ENCODE results near the gene LRRN2.
"Not testable (repeated sequence)": the region's sequence is repeated elsewhere in the genome, so short reads cannot be mapped to it uniquely, and the experiment has no call there.

The LRRN2 gene

DNA sequence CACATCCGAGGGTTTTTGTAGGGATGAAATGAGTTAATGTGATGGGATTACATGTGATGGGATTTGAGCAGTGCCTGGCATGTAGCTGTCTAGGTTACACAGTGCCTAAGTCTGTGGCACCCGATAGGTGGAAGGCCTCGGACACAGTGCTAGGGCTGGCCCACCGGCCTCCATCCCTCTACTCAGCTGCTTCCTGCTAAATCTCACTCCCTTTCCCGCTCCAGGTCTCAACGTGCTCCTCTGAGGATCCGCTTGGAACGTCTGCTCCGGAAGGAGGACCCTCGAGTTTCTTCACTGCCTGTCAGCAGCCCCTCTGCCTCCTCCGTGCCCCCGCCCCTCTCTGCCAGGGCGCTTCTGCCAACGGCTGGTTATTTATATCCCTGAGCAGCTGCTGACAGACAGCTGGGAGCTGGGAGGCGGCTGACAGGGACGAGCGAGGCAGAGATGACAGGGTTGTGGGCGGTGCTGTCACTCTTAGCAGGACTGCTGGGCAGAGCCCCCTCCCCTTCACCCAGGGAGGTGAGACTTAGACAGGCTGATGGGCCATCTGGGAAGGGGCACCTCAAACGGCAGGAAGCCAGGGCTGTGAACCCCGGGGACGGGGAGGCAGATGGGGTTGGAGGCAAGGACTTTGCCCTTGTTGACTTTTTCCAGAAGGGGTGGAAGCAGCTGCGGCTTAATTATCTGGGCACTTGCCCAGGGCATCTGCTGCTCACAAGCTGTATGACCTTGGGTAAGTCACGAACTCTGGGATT lies 26.6 kb upstream of the LRRN2 start:
- peak; percentile 96 to 98 for DNase-seq

DNA sequence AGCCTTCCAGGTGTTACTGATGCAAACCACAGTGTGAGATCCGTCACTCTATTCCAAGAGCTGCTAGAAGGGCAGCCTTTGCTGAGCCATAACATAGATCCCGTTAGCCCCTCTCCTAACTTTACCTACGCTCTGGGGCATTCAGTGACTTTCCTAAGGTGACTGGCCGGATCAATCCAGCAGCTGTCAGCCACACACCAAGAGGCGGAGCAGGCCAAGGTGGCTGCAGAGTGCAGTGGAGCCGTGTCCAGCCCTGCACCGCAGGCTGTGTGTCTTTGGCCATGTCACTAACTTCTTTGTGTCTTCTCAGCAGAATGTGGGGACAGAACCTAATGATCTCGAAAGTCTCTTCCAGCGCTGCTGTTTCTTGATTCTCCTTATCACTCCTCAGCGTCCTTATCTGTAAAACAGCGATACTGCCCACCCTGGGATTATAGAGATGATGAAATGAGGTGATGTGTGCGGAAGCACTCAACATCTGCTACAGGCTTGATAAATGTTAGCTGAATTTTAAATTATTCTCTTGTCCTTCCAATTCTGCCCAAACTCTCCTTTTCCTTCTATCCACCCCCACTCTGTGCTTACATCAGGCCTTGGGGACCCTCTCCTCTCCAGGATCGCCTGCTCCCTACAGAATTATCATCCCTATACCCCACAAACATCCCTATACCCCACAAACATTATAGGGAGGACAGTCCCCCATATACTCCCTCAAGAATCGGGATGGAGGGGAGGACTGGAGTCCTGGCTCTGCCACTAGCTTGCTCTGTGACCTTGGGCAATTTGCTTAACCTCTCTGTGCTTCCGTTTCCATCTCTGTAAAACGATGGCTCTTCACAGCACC lies 25.8 kb upstream of the LRRN2 start:
- no peak for DNase-seq

GRCh38 chr1:204709960-204710912 lies 24.7 kb upstream of the LRRN2 start:
- DNase-seq = no peak

DNA sequence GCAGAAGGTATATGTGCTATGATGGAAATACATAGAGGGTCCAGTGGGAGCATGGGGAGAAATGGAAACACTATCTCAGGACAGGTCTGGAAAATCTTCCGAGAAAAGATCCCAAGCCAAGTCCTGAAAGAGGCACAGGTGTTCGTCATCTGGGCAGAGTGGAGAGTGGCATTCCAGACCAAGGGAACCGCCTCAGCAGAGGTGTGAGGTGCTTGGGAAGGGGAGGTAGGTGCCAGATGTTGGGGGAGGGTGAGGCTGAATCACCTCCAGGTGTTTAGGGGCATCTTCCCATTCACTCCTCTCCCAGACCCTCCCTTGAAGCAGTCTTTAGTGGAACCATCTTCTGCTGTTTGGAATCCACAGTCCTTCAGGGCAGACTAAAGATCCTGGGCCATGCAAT lies 23.5 kb upstream of the LRRN2 start:
- no peak for DNase-seq

- DNase-seq = peak; percentile 27 to 51
Measured at GRCh38 chr1:204706838-204707509, 21.4 kb upstream of the LRRN2 start.

GRCh38 chr1:204705888-204706837 lies 20.6 kb upstream of the LRRN2 start:
- DNase-seq = no peak

DNA sequence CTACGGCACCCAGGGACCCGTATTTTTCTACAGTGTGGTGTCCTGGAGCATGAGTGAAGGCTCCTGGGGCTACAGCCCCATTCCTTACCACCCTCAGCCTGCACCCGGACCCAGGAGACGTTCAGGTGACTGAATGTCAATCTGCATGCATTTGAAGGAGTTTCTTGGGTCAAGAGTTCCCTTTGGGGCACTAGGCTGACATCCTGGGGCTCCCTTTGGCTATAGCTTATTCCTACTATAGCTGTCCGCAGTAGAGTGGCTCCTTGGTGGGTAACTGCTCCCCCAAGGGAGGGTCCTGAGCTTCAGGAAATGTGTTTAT lies 19.9 kb upstream of the LRRN2 start:
- DNase-seq = no peak

GRCh38 chr1:204704794-204705492 lies 19.4 kb upstream of the LRRN2 start:
- DNase-seq = no peak

DNA sequence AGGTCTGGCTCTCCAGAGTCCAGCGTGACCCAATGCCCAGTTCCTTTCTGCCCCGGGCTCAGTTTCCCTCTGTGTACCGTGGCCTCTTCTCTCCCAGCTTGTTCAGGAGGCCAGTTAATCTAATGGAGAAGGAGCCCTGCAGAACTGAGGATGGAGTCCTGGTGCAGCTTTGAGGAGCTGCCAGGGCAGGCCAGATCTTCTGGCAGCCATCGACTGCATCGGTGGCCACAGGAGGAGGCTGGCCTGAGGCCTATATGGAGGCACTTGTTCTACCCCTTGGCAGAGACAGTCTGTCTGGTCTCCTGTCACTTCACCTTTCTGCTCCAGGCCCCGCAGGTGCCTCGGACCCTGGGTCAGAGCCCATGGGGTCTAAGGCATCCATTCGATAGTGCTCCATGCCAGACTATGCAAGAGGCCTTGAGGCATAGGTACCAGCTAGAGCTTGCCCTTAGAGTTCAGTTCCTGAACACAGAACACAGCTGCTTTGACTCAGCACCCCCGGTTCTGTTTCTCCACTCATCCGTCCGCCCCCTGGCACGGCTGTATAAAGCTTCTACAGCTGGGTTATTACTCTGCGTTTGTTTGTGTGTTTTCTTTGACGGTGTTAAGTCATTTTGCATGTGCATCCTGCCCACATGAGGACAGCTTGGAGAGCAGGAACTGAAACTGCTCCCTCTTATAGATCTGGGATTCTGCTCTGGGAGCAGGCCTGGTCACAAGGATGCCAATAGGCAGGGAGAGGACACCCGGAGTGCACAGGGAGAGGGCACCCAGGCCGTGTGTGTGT lies 18.5 kb upstream of the LRRN2 start:
- DNase-seq = no peak

DNA sequence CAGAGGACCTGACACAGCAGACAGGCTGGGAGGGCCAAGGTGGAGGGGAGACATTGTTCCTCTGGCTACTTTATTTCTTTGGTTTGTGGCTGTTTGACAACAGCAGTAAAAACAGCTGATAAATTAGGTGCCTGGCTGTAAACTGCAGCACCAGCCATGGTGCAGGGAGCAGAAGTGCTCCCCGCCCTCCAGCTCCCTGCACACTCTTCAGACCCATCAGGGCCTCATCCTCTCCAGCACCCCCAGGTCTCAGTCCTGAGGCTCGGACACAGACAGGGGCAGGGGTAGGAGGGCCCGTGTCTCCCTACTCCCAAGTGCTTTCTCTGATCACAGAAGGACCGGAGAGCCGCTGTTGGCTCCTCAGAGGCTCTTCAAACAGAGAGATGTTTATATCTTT lies 17.7 kb upstream of the LRRN2 start:
- no peak for DNase-seq

DNA sequence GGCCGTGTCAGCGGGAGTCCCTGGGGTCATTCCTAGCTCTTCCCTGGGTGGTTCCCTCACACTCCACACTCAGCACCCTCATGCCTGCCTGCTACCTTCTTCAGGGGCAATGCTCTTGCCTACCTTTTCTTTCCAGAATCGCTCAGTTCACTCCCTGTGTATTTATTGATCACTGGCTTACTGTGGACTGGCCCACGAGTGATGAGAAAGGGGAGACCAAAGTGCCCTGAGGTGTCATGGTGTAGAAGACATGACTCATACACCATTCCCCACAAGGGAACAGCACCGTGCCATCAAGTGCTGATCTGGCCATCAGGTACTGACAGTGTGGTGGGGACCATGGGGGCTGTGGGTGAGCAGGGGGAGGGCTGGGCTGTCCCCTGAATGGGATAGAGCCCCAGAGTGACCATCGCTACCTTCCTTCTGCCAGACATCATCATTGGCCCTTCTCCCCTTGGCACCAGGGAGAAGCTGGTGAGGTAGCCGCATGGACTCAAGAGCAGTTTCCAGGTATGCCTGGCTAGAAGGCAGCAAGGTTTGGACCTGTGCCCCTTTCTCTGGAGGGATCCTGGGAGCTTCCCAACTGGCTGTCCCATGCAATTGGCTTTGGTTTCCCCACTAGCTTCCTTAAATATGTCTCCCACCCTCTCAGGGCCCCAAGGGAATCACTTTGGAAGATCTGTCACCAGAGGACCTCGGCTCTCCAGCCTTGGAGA lies 17.2 kb upstream of the LRRN2 start:
- no peak for DNase-seq

- no peak for DNase-seq
Measured at GRCh38 chr1:204701229-204701628, 15.7 kb upstream of the LRRN2 start.

DNA sequence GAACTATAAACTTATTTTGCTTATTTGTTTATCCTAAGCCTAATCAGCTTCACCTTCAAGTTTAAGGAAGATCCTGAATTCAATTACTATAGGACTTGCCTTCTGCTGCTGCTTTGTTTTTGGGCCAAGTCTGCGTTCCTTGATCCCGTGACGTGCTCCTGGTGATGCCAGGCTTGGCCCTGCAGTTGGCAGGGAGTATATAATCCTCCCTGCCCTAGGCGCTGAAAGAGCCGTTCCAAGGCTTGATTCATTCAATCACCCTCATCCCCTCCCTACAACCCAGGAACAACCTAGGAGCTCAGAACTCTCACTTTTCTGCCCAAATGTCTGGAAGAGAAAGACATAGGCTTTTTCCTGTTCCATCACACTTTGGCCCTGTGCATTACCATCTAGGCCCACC lies 12.4 kb upstream of the LRRN2 start:
- DNase-seq = peak in 1 of 2 experiments; percentile 10

- DNase-seq = no peak
Measured at GRCh38 chr1:204696606-204697005, 11.1 kb upstream of the LRRN2 start.

- DNase-seq = no peak
Measured at GRCh38 chr1:204695692-204696091, 10.2 kb upstream of the LRRN2 start.

DNA sequence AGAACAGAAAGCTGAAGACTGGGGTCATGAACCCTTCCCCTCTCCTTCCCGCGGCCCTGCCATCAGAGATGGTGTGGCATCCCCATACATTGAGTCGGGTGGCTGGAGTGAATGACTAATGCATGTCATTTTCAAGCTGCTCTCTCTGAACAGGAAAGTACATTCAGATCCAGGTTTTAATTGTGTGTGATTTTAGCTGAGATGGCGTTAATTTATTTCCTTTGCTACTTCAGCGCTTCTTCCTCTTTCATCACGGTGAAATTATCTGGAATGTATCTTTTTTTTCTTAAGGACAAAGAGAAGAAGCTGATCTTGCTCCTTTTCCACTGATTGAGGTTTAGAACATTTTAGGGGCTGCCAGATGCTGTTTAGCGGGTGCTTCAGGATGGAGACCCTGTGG lies 8.6 kb upstream of the LRRN2 start:
- no peak for DNase-seq

- no peak for DNase-seq
Measured at GRCh38 chr1:204692841-204693356, 7.4 kb upstream of the LRRN2 start.

GRCh38 chr1:204692325-204692840 lies 6.8 kb upstream of the LRRN2 start:
- DNase-seq = peak in 1 of 2 experiments; percentile 10

DNA sequence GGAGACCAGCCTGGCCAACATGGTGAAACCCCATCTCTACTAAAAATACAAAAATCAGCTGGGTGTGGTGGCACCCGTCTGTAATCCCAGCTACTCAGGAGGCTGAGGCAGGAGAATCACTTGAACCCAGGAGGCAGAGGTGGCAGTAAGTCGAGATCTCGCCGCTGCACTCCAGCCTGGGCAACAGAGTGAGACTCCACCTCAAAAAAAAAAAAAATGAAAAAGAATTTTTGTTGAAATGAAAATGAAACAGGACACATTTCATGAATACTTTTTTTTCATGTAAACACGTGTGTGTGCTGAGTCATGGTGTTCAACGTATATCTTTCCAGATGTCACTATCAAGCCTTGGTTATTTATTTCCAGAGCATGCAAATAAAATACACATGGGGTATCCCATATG lies 5.8 kb upstream of the LRRN2 start:
- not testable (repeated sequence) for DNase-seq
